NB4 (cell line): ENCODE measurements around the gene SIRPG.

Experiments used
- DNase-seq: peaks from one replicate; pipeline ENCODE4 v3.0.0; 2010; ENCODE audit warnings: low read depth
- H3K4me3 ChIP-seq: one replicate; pipeline ENCODE4 v1.5.1; 2011; ENCODE audit warnings: mild to moderate bottlenecking, low read depth, low read length, moderate library complexity
- MYC ChIP-seq: IDR thresholded peaks from 2 replicates; pipeline ENCODE4 v1.6.1; 2011; ENCODE audit warnings: low read depth, low read length
- POLR2A ChIP-seq: IDR thresholded peaks from 2 replicates; pipeline ENCODE4 v1.6.1; 2011; ENCODE audit warnings: mild to moderate bottlenecking; ENCODE audit not compliant: insufficient read length; ENCODE audit errors: extremely low read depth
- TF ChIP-seq, protein P1 (sequence below): IDR thresholded peaks from one replicate; pipeline ENCODE4 v1.5.1; 2012; ENCODE audit warnings: low read depth, low read length
- TF ChIP-seq, protein P2 (sequence below): IDR thresholded peaks from 2 replicates; pipeline ENCODE4 v1.6.1; 2011; ENCODE audit warnings: low read depth, low read length

The SIRPG gene

GRCh38 chr20:1696521-1697209 lies 39.1 kb upstream of the SIRPG start:
- TF ChIP-seq POLR2A (no peak), MYC (no peak)
- TF ChIP-seq, protein P1, sequence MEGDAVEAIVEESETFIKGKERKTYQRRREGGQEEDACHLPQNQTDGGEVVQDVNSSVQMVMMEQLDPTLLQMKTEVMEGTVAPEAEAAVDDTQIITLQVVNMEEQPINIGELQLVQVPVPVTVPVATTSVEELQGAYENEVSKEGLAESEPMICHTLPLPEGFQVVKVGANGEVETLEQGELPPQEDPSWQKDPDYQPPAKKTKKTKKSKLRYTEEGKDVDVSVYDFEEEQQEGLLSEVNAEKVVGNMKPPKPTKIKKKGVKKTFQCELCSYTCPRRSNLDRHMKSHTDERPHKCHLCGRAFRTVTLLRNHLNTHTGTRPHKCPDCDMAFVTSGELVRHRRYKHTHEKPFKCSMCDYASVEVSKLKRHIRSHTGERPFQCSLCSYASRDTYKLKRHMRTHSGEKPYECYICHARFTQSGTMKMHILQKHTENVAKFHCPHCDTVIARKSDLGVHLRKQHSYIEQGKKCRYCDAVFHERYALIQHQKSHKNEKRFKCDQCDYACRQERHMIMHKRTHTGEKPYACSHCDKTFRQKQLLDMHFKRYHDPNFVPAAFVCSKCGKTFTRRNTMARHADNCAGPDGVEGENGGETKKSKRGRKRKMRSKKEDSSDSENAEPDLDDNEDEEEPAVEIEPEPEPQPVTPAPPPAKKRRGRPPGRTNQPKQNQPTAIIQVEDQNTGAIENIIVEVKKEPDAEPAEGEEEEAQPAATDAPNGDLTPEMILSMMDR = no peak
- TF ChIP-seq, protein P2, sequence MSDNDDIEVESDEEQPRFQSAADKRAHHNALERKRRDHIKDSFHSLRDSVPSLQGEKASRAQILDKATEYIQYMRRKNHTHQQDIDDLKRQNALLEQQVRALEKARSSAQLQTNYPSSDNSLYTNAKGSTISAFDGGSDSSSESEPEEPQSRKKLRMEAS = no peak
- H3K4me3 ChIP-seq = no peak overlapping the region
- DNase-seq = peak; percentile 26

GRCh38 chr20:1694672-1695071 lies 37.1 kb upstream of the SIRPG start:
- TF ChIP-seq, protein P1 = no peak
- TF ChIP-seq, protein P2 = no peak
- TF ChIP-seq POLR2A (no peak), MYC (no peak)
- DNase-seq = no peak
- no peak overlapping the region for H3K4me3 ChIP-seq

- TF ChIP-seq, protein P2 = no peak
- TF ChIP-seq POLR2A (no peak), MYC (no peak)
- TF ChIP-seq, protein P1 = no peak
- DNase-seq = no peak
- no peak overlapping the region for H3K4me3 ChIP-seq
Measured at GRCh38 chr20:1693427-1693826, 35.8 kb upstream of the SIRPG start.

DNA sequence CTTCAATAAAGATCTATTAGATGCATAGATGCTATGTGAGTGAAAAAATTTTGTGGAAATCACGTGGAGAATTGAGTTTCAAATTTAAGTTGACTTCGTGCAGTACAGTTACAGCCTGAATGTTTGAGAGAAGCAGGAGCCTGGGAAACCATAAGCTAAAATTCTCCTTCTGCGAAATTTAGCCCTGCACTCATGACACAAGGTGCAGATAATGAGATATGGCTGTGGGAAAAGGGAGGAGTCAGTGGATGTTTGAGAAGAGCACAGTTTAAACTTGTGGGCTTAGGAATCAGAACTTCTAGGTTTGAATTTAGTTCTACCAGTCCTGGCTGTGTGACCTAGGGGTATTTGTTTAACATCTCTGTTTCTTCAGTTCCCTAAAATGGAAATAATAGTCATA lies 32.1 kb upstream of the SIRPG start:
- TF ChIP-seq, protein P1 = no peak
- TF ChIP-seq MYC = no peak
- TF ChIP-seq, protein P2 = no peak
- TF ChIP-seq POLR2A = no peak
- no peak for DNase-seq
- no peak overlapping the region for H3K4me3 ChIP-seq

GRCh38 chr20:1688886-1689538 lies 31.4 kb upstream of the SIRPG start:
- TF ChIP-seq, protein P2 = no peak
- no peak overlapping the region for H3K4me3 ChIP-seq
- DNase-seq = peak; percentile 56

DNA sequence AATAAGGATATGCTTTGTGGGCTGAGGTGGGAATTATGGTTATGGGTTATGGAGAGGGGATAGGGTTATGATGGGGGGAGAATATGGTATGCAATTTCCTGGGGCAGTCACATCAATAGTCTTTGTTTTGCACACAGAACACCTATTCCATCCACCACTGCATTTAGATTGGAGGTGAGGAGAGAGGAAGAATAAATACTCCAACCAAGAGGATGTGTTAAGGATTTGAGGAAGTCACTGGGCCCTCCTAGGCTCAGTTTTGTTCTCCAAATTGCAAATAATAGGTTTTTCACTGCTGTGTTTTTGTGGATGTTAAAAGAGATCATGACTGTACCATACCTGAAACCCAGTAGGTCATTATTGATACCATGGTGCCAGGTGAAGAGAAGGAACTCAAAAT lies 29.5 kb upstream of the SIRPG start:
- TF ChIP-seq, protein P2 = no peak
- TF ChIP-seq, protein P1 = no peak
- TF ChIP-seq MYC (no peak), POLR2A (no peak)
- no peak overlapping the region for H3K4me3 ChIP-seq
- no peak for DNase-seq
